Psoas muscle (tissue), 8 donors: ENCODE data around the gene CDH8. TPM values are rescaled to one million over a fixed set of nuclear protein-coding genes. Genes with fewer than 3 reads are reported as not detected.

ENCODE experiments used
- ATAC-seq, 4 donors: fragments of 200-7000 bp; cut with Tn5 transposase; one replicate each; pipeline ENCODE4 v1.9.1; 2020; ENCODE audit warnings: moderate library complexity in 3 of 4, mild to moderate bottlenecking in 2 of 4
- DNase-seq, 2 donors: peaks; one replicate each; pipeline ENCODE4 v3.0.0-alpha.2; 2020
- H3K27ac ChIP-seq: fragments of 200-600 bp; one replicate; pipeline ENCODE4 v1.8.0; 2022
- H3K27me3 ChIP-seq, 3 donors: fragments of 200-600 bp in 1 of 3; one replicate each; pipeline versions ENCODE4 v1.6.1 to v1.8.0; 2013 to 2022; ENCODE audit warnings: low read length in 2 of 3, mild to moderate bottlenecking in 2 of 3, moderate library complexity in 1 of 3; ENCODE audit not compliant: insufficient read depth in 3 of 3
- H3K36me3 ChIP-seq, 2 donors: fragments of 200-600 bp in 1 of 2; one replicate each; pipeline versions ENCODE4 v1.6.1 to v1.8.0; 2013 to 2022; ENCODE audit warnings: low read depth in 1 of 2, mild to moderate bottlenecking in 1 of 2, moderate library complexity in 1 of 2; ENCODE audit not compliant: insufficient read depth in 1 of 2
- H3K4me1 ChIP-seq: fragments of 200-600 bp; one replicate; pipeline ENCODE4 v1.8.0; 2022
- H3K4me3 ChIP-seq: fragments of 200-600 bp; one replicate; pipeline ENCODE4 v1.8.0; 2022; ENCODE audit warnings: mild to moderate bottlenecking
- H3K9me3 ChIP-seq: fragments of 200-600 bp; one replicate; pipeline ENCODE4 v1.8.0; 2022
- WGBS, 3 donors: extraction: QIAGEN DNeasy Blood & Tissue Kit; methylation state at CpG; one replicate each; pipeline versions ENCODE4 v1.1.6 to v1.1.7; 2013; 5-methylcytosine and 5-hydroxymethylcytosine counted together
- intact Hi-C, 2 donors: fragments of 100-400 bp; cut with DNase I; formaldehyde crosslinking; loops; one replicate each; pipeline versions ENCODE4 v1.11.0 to v1.14.2; 2022
- polyA plus RNA-seq, 3 donors: library from polyadenylated mRNA; stranded (reverse); fragments of 200-250 nt; gene quantifications; one replicate each; pipeline ENCODE4 v1.2.3, GENCODE V29; 2013
- total RNA-seq, 4 donors: library from RNA; stranded (reverse); fragmentation: NEBNext Ultra II Directional in 2 of 4; extraction: Animal tissue kit (Norgen Biotek cat#: 25700) in 2 of 4; gene quantifications; one replicate each; pipeline versions ENCODE4 v1.2.1 to v1.2.4, GENCODE V29; 2021 to 2023
- TF ChIP-seq, protein P1 (sequence below): fragments of 200-600 bp; IDR thresholded peaks from one replicate; pipeline ENCODE4 v1.8.0; 2022; ENCODE audit warnings: antibody characterized with exemption
- donor health status: healthy with polysubstance abuse.
- donor health status: DM: no; HTN: no; CAD: no; lungs with moderate emphysema.
- donor health status: Bipolar disorder and iron deficiency.
- donor health status: healthy.
- donor health status: DM: yes; HTN: yes; CAD: no.
- donor health status: DM: no; HTN: no; CAD: no.
- donor health status: DM: no; HTN: no; CAD: no.
- donor health status: DM: yes; HTN: yes; CAD: no.

Gene CDH8
- total and polyA plus RNA-seq, 7 donors = 0.13 to 1.2 (median 0.58) TPM

DNA sequence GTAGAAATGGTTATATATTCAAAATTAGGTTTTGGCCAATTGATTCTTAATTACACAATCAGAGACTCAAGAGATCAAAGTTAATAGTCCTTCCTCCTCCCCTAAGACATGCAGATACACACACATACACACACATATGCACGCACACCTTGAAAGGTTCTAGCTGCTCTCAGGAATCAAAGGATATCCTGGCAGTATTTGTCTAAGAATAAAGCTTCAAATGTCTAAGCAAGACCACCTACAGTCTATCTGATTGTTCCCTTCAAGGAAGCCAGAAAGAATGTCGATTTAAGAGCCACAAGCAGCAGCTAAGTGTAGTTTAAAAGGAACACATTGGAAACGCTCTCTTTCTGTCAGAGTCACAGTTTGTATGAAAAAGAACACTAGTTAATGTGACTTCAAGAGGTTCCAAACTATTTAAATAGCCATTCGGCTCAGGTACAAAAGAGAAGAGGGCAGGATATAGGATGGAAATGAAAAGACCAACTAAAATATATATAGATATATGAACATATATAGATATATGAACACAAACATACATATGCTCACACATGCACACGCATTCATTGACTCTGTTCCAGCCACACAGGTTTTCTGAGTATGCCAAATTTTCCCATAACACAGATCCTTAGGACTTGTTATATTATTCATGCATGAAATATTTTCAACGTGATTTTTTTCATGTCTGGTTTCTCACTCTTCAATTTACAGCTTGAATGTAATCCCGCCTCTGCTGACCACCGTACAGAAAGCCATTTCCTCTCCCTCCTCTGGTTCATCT, 79.0 kb downstream of the CDH8 start:
- no peaks in the 10 kb centered on the region for H3K9me3 ChIP-seq
- TF ChIP-seq, protein P1, sequence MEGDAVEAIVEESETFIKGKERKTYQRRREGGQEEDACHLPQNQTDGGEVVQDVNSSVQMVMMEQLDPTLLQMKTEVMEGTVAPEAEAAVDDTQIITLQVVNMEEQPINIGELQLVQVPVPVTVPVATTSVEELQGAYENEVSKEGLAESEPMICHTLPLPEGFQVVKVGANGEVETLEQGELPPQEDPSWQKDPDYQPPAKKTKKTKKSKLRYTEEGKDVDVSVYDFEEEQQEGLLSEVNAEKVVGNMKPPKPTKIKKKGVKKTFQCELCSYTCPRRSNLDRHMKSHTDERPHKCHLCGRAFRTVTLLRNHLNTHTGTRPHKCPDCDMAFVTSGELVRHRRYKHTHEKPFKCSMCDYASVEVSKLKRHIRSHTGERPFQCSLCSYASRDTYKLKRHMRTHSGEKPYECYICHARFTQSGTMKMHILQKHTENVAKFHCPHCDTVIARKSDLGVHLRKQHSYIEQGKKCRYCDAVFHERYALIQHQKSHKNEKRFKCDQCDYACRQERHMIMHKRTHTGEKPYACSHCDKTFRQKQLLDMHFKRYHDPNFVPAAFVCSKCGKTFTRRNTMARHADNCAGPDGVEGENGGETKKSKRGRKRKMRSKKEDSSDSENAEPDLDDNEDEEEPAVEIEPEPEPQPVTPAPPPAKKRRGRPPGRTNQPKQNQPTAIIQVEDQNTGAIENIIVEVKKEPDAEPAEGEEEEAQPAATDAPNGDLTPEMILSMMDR = no peak
- no peak for DNase-seq
- H3K4me1 ChIP-seq = no peaks in the 10 kb centered on the region
- 46 to 57% (median 55%) methylated on average over 8 of the region's 8 CpGs for WGBS, 3 donors
- H3K27ac ChIP-seq = no peak overlapping the region
- ATAC-seq = no peak
- H3K27me3 ChIP-seq = no peaks in the 10 kb centered on the region
- no peaks in the 10 kb centered on the region for H3K36me3 ChIP-seq
- H3K4me3 ChIP-seq = no peak overlapping the region
- intact Hi-C loops = no loop called here

DNA sequence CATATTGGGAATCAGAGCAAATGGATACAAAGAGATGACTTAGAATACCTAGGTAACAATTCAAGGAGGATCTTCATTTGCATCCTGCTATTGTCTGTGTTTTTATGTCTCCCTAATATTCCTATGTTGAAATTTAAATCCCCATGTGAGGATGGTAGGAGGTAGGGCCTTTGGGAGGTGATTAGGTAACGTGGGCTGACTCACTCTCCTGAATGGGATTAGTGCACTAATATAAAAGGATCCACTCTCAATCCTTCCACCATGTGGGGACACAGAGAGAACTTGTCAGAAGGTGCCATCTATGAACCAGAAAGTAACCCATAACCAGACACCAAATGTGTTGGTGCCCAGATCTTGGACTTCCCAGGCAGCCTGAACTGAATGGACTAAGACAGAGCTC, 83.4 kb downstream of the CDH8 start:
- ATAC-seq = no peak
- WGBS, 3 donors = 26 to 52% (median 42%) methylated on average over 1 of the region's 1 CpG
- DNase-seq = no peak
- H3K27ac ChIP-seq = no peak overlapping the region
- no peaks in the 10 kb centered on the region for H3K36me3 ChIP-seq
- no peak overlapping the region for H3K4me3 ChIP-seq
- intact Hi-C loops = no loop called here
- no peaks in the 10 kb centered on the region for H3K4me1 ChIP-seq
- no peaks in the 10 kb centered on the region for H3K27me3 ChIP-seq
- TF ChIP-seq, protein P1 = no peak
- H3K9me3 ChIP-seq = no peaks in the 10 kb centered on the region

DNA sequence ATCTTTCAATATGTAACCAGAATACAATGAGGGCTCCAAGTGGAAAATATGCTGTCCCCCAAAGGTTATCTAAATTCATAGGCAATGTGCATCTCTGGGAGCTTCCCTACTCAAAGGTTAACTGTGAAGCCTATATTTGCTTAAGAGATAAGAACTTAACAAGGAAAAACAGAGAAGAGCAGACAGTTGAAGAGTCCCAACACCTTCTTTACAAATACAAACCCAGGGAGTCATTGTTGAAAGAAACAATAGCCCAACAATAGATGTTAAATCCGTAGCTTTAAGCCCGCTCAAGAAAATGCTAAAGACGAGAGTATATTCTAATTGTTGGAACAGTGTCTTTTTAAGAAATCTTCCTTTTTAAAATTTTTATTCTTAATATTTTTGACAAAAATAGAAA, 87.8 kb downstream of the CDH8 start:
- DNase-seq = no peak
- Histone ChIP-seq H3K27ac (no peak overlapping the region), H3K36me3 (no peaks in the 10 kb centered on the region), H3K4me3 (no peak overlapping the region), H3K9me3 (no peaks in the 10 kb centered on the region), H3K4me1 (no peaks in the 10 kb centered on the region), H3K27me3 (no peaks in the 10 kb centered on the region)
- WGBS, 3 donors = 87 to 93% (median 92%) methylated on average over 3 of the region's 3 CpGs
- intact Hi-C loops = no loop called here
- no peak for ATAC-seq
- TF ChIP-seq, protein P1 = no peak

DNA sequence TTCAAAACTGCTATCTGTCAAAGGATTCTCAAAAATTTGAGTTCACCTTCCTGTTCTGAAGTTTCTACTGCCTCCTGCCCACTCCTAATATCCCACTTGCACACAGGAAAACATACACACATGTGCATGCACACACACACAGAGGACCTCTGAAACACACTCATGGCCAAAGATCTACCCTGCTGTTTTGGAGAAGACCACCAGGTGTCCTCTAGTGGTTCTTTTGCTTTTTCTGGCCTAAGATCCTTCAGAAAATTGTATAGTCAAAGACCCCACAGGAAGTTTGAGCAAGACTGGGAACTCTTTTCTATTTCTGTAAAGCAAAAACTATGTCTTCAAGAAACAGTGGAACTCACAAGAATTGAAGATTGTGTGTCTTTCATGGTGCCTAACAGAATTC, 90.2 kb downstream of the CDH8 start:
- Histone ChIP-seq H3K27ac (no peak overlapping the region), H3K27me3 (no peaks in the 10 kb centered on the region), H3K4me1 (no peaks in the 10 kb centered on the region), H3K36me3 (no peaks in the 10 kb centered on the region), H3K4me3 (no peak overlapping the region), H3K9me3 (no peaks in the 10 kb centered on the region)
- TF ChIP-seq, protein P1 = no peak
- intact Hi-C loops = no loop called here
- ATAC-seq (no peak), DNase-seq (no peak)

DNA sequence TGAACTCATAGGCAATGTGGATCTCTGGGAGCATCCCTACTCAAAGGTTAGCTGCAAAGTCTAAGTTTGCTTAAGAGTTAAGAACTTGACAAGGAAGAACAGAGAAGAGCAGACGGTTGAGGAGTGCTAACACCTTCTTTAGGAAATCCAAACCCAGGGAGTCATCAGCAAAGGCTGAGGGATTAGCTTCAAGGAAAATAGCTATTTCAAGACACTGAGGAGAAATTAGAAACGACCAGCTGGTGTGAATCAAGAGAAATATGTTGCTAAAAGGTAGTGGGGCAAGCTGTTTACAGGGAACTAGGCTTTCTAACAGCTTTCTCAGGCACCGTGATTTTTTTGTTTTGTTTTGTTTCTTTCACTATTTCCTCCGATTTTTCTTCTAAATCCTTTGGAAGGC, 90.7 kb downstream of the CDH8 start:
- TF ChIP-seq, protein P1 = no peak
- no peaks in the 10 kb centered on the region for H3K4me1 ChIP-seq
- no peak overlapping the region for H3K4me3 ChIP-seq
- H3K27me3 ChIP-seq = no peaks in the 10 kb centered on the region
- DNase-seq = no peak
- no peak overlapping the region for H3K27ac ChIP-seq
- no peaks in the 10 kb centered on the region for H3K9me3 ChIP-seq
- 42 to 55% (median 52%) methylated on average over 4 of the region's 4 CpGs for WGBS, 3 donors
- H3K36me3 ChIP-seq = no peaks in the 10 kb centered on the region
- ATAC-seq = no peak
- intact Hi-C loops = no loop called here
